Medulla oblongata (tissue), 1 donor: ENCODE measurements around the gene MYRIP.

Experiments
- DNase-seq: peaks from one replicate; pipeline ENCODE4 v3.0.0-alpha.2; 2015; ENCODE audit errors: extremely low spot score

Gene MYRIP

GRCh38 chr3:40232626-40233025 lies 423.2 kb downstream of the MYRIP start:
- no peak for DNase-seq

- DNase-seq = no peak
Observed at GRCh38 chr3:40237159-40237558, 427.8 kb downstream of the MYRIP start.

- peak; percentile 74 for DNase-seq
Observed at GRCh38 chr3:40237889-40238571, 428.6 kb downstream of the MYRIP start.

- DNase-seq = no peak
Observed at GRCh38 chr3:40240921-40241320, 431.5 kb downstream of the MYRIP start.

- no peak for DNase-seq
Observed at GRCh38 chr3:40242216-40242615, 432.8 kb downstream of the MYRIP start.

GRCh38 chr3:40242638-40243037 lies 433.2 kb downstream of the MYRIP start:
- DNase-seq = no peak

GRCh38 chr3:40243056-40243455 lies 433.6 kb downstream of the MYRIP start:
- DNase-seq = no peak

GRCh38 chr3:40247714-40248454 lies 438.5 kb downstream of the MYRIP start:
- DNase-seq = no peak

- DNase-seq = no peak
Observed at GRCh38 chr3:40248591-40248990, 439.2 kb downstream of the MYRIP start.

- no peak for DNase-seq
Observed at GRCh38 chr3:40249168-40249567, 439.8 kb downstream of the MYRIP start.

- DNase-seq = no peak
Observed at GRCh38 chr3:40254491-40254890, 445.1 kb downstream of the MYRIP start.

- no peak for DNase-seq
Observed at GRCh38 chr3:40254891-40255290, 445.5 kb downstream of the MYRIP start.

- no peak for DNase-seq
Observed at GRCh38 chr3:40255532-40255931, 446.1 kb downstream of the MYRIP start.

GRCh38 chr3:40258064-40258463 lies 448.7 kb downstream of the MYRIP start:
- no peak for DNase-seq

GRCh38 chr3:40258555-40258954 lies 449.1 kb downstream of the MYRIP start:
- DNase-seq = no peak

GRCh38 chr3:40262331-40262730 lies 452.9 kb downstream of the MYRIP start:
- DNase-seq = no peak

- DNase-seq = no peak
Observed at GRCh38 chr3:40264451-40264850, 455.0 kb downstream of the MYRIP start.

GRCh38 chr3:40265181-40265580 lies 455.8 kb downstream of the MYRIP start:
- no peak for DNase-seq

- no peak for DNase-seq
Observed at GRCh38 chr3:40267937-40268724, 458.7 kb downstream of the MYRIP start.

- DNase-seq = peak; percentile 76
Observed at GRCh38 chr3:40268802-40269524, 459.6 kb downstream of the MYRIP start.

GRCh38 chr3:40278791-40279190 lies 469.4 kb downstream of the MYRIP start:
- DNase-seq = no peak

- no peak for DNase-seq
Observed at GRCh38 chr3:40281995-40282394, 472.6 kb downstream of the MYRIP start.
